BJ (cell line): Measurements from ENCODE around the gene LLGL1. TPM values are rescaled to one million over a fixed set of nuclear protein-coding genes. Genes with fewer than 3 reads are reported as not detected.

Experiments used
- CTCF ChIA-PET: fragments of 350-600 bp; formaldehyde crosslinking; extraction: SDS; loops from one replicate; lab custom pipeline; 2021; ENCODE audit warnings: antibody characterized with exemption, inconsistent platforms; lab: Yijun Ruan, JAX
- POLR2A ChIA-PET: fragments of 300-600 bp; sonication (Branson Sonifier 250); formaldehyde crosslinking; extraction: SDS; loops from one replicate; lab custom pipeline; 2021; ENCODE audit warnings: antibody characterized with exemption; lab: Charles Lee
- DNase-seq: peaks from one replicate; pipeline ENCODE4 v3.0.0-alpha.2; 2011; ENCODE audit warnings: low read depth
- H3K27me3 ChIP-seq: 2 replicates; pipeline ENCODE4 v1.6.0; 2011; ENCODE audit warnings: low read length; ENCODE audit not compliant: control insufficient read depth, insufficient read depth
- H3K36me3 ChIP-seq: 2 replicates; pipeline ENCODE4 v1.5.1; 2011; ENCODE audit warnings: low read length; ENCODE audit not compliant: control insufficient read depth, insufficient read depth
- H3K4me3 ChIP-seq: 2 replicates; pipeline ENCODE4 v1.5.1; 2011; ENCODE audit warnings: low read depth, mild to moderate bottlenecking, control low read depth, low read length
- polyA plus RNA-seq: library from polyadenylated mRNA; depleted of rRNA; stranded (reverse); fragments of >200 nt; gene quantifications from 2 replicates; pipeline ENCODE4 v1.2.3, GENCODE V29; 2011
- TF ChIP-seq, protein P1 (sequence below): IDR thresholded peaks from 2 replicates; pipeline ENCODE4 v1.5.1; 2011; ENCODE audit warnings: low read depth, mild to moderate bottlenecking, control low read depth, inconsistent platforms, low read length, moderate library complexity; ENCODE audit not compliant: insufficient read depth

The LLGL1 gene
- polyA plus RNA-seq, 1 experiment, result 38.9 TPM

DNA sequence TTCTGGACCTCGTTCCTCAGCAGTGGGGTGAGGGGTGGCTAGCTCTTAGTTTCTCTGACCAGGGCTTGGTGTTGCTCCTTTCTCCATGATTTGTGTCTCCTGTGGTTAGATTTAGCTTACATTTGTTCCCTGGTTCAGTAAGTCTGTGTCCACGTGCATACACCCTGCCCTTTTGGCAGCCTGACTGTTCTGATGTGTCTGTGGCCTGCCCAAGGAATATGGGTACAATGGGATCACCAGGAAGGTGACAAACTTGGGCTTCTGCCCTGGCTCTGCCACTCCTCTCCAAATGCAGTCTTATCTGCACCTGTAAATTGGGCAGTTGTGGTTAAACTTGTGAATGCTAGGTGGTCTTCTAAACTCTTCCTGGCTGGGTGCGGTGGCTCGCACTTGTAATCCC lies 24.3 kb upstream of the LLGL1 start:
- TF ChIP-seq, protein P1, sequence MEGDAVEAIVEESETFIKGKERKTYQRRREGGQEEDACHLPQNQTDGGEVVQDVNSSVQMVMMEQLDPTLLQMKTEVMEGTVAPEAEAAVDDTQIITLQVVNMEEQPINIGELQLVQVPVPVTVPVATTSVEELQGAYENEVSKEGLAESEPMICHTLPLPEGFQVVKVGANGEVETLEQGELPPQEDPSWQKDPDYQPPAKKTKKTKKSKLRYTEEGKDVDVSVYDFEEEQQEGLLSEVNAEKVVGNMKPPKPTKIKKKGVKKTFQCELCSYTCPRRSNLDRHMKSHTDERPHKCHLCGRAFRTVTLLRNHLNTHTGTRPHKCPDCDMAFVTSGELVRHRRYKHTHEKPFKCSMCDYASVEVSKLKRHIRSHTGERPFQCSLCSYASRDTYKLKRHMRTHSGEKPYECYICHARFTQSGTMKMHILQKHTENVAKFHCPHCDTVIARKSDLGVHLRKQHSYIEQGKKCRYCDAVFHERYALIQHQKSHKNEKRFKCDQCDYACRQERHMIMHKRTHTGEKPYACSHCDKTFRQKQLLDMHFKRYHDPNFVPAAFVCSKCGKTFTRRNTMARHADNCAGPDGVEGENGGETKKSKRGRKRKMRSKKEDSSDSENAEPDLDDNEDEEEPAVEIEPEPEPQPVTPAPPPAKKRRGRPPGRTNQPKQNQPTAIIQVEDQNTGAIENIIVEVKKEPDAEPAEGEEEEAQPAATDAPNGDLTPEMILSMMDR, result no peak
- CTCF ChIA-PET, result interaction anchor here (1.0 to 1.5 kb wide), 2 partner anchors 15 to 17 kb away, joined by 3 read pairs; no protein-coding TSS in a partner anchor

DNA sequence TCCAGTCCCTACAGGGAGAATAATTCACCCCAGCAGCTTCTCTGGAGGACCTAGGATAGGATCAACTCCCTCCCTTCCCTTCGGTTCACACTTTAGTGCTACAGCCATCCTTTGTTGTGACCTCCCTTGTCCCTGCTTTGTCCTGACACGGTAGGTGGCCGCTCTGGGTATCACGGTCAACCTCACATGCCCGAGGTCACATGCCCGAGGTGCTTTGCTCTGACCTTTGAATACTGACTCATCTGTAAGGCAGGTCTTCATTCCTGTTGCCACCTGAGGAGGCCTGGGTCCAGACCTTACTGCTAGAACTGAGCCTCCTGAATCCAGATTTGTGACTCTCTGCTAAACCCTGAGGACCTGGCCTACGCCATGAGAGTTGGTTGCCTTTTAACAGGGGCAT lies 22.1 kb upstream of the LLGL1 start:
- CTCF ChIA-PET, result interaction anchor here (0.7 to 2.2 kb wide), 4 partner anchors 11 to 61 kb away, joined by 3 to 7 read pairs (median 3); no protein-coding TSS in a partner anchor
- H3K36me3 ChIP-seq, result peaks cover 31% of the 10 kb centered on the region

More for the DNA sequence above, 24.3 kb upstream of the LLGL1 start:
- POLR2A ChIA-PET, result no interaction called here
- Histone ChIP-seq H3K36me3 (peaks cover 31% of the 10 kb centered on the region), H3K27me3 (no peaks in the 10 kb centered on the region), H3K4me3 (no peak overlapping the region)
- DNase-seq, result no peak

DNA sequence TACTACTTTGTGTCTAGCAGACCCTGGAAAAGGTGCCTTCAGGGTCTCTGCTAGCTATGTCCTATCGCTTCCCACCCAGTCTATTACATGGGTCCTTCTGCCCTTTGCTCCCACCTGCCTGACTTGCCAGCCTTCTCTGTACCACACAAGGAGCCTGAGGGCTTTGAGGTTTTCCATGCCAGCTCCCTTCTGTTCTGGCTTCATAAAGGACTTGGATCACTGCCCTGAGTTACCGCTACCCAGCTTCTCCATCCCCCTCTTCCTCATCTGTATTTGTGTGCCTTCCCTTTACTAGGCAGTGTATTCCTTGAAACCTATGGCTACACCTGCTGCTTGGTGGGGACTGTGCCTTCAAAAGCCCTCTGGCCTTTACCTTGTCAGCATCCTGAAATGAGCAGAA lies 19.6 kb upstream of the LLGL1 start:
- ChIA-PET CTCF (interaction anchor here (0.7 to 6.5 kb wide), 3 partner anchors 11 to 13 kb away, joined by 3 to 34 read pairs (median 3); no protein-coding TSS in a partner anchor), POLR2A (interaction anchor here (0.6 kb wide), 1 partner anchor 15 kb away, joined by 3 read pairs; no protein-coding TSS in a partner anchor)
- Histone ChIP-seq H3K27me3 (no peaks in the 10 kb centered on the region), H3K4me3 (no peak overlapping the region), H3K36me3 (peaks cover 34% of the 10 kb centered on the region)
- no peak for DNase-seq
- TF ChIP-seq, protein P1, result no peak

More for the DNA sequence above, 22.1 kb upstream of the LLGL1 start:
- no peak overlapping the region for H3K4me3 ChIP-seq
- POLR2A ChIA-PET, result no interaction called here
- TF ChIP-seq, protein P1, result no peak
- no peak for DNase-seq
- H3K27me3 ChIP-seq, result no peaks in the 10 kb centered on the region

- TF ChIP-seq, protein P1, result no peak
- POLR2A ChIA-PET, result no interaction called here
- Histone ChIP-seq H3K27me3 (no peaks in the 10 kb centered on the region), H3K36me3 (peaks cover 35% of the 10 kb centered on the region), H3K4me3 (no peak overlapping the region)
- CTCF ChIA-PET, result interaction anchor here (0.5 to 6.5 kb wide), 3 partner anchors 10 to 145 kb away, joined by 3 to 34 read pairs (median 4); no protein-coding TSS in a partner anchor
- no peak for DNase-seq
Observed at GRCh38 chr17:18206962-18207361, 18.5 kb upstream of the LLGL1 start.

DNA sequence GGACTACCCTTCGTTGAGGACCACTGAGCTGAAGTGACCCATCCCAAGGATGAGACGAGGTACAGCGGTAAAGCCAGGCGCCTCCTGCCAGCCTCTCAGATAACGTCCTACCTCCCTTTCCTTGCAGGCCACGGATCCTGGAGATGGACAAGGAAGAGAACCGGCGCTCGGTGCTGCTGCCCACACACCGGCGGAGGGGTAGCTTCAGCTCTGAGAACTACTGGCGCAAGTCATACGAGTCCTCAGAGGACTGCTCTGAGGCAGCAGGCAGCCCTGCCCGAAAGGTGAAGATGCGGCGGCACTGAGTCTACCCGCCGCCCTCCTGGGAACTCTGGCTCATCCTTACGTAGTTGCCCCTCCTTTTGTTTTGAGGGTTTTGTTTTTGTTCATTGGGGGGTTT lies 17.3 kb upstream of the LLGL1 start:
- DNase-seq, result no peak
- H3K36me3 ChIP-seq, result peaks cover 35% of the 10 kb centered on the region
- TF ChIP-seq, protein P1, result no peak
- POLR2A ChIA-PET, result no interaction called here
- H3K4me3 ChIP-seq, result no peak overlapping the region
- CTCF ChIA-PET, result interaction anchor here (1.0 to 6.5 kb wide), 3 partner anchors 9 to 17 kb away, joined by 4 to 34 read pairs (median 6); no protein-coding TSS in a partner anchor
- H3K27me3 ChIP-seq, result no peaks in the 10 kb centered on the region
